Activated CD8-positive, alpha-beta T cell treated with anti-CD3 and anti-CD28 coated beads for 36 hours (primary cell): Measurements from ENCODE around the gene PRKG2. TPM values are rescaled to one million over a fixed set of nuclear protein-coding genes. Genes with fewer than 3 reads are reported as not detected.
A peak's percentile ranks its signal among the peaks of the same experiment; 100 is the strongest.

Experiments
- ATAC-seq: fragments of 200-7000 bp; cut with Tn5 transposase; one replicate; pipeline ENCODE4 v1.10.0; 2021; ENCODE audit warnings: mild to moderate bottlenecking, moderate library complexity
- CTCF ChIA-PET: fragments of 350-600 bp; sonication (Branson Sonifier 250); formaldehyde crosslinking; loops from one replicate; lab custom pipeline; 2021; ENCODE audit warnings: antibody characterized with exemption; lab: Charles Lee
- POLR2A ChIA-PET: fragments of 350-600 bp; sonication (Branson Sonifier 250); formaldehyde crosslinking; loops from one replicate; lab custom pipeline; 2021; ENCODE audit warnings: antibody characterized with exemption; lab: Charles Lee
- DNase-seq: peaks from one replicate; pipeline ENCODE4 v3.0.0-alpha.2; 2020
- H3K27ac Mint-ChIP-seq: one replicate; pipeline ENCODE4 v1.8.0; 2021; ENCODE audit warnings: mild to moderate bottlenecking, mixed read lengths
- H3K27me3 Mint-ChIP-seq: one replicate; pipeline ENCODE4 v1.8.0; 2021; ENCODE audit warnings: mixed read lengths
- H3K36me3 Mint-ChIP-seq: one replicate; pipeline ENCODE4 v1.8.0; 2021; ENCODE audit warnings: low read depth, mixed read lengths
- H3K4me1 Mint-ChIP-seq: one replicate; pipeline ENCODE4 v1.8.0; 2021; ENCODE audit warnings: low read depth, mixed read lengths
- H3K4me3 Mint-ChIP-seq: one replicate; pipeline ENCODE4 v1.8.0; 2021; ENCODE audit warnings: mild to moderate bottlenecking, moderate library complexity, mixed read lengths
- H3K9me3 Mint-ChIP-seq: one replicate; pipeline ENCODE4 v1.8.0; 2021; ENCODE audit warnings: mixed read lengths
- CTCF ChIP-seq: fragments of 200-600 bp; IDR thresholded peaks from one replicate; pipeline ENCODE4 v1.8.0; 2022; ENCODE audit warnings: antibody characterized with exemption, mild to moderate bottlenecking
- intact Hi-C: fragments of 100-400 bp; cut with micrococcal nuclease; formaldehyde crosslinking; loops from one replicate; pipeline ENCODE4 v1.10.0; 2022
- total RNA-seq, 2 experiments: library from RNA; stranded (reverse); gene quantifications; one replicate each; pipeline ENCODE4 v1.2.3, GENCODE V29; 2021

Gene PRKG2
- total RNA-seq, 2 experiments from 2014 or later: 0.54 to 0.63 TPM

- ChIA-PET POLR2A (no interaction called here), CTCF (interaction anchor here (1.3 kb wide), 1 partner anchor 12 kb away, joined by 4 read pairs; no protein-coding TSS in a partner anchor)
- H3K27me3 Mint-ChIP-seq: peaks cover 7% of the 10 kb centered on the region
- DNase-seq (no peak), ATAC-seq (no peak)
- no peak overlapping the region for H3K4me3 Mint-ChIP-seq
- H3K9me3 Mint-ChIP-seq: peaks cover 3% of the 10 kb centered on the region
- H3K4me1 Mint-ChIP-seq: no peaks in the 10 kb centered on the region
- H3K36me3 Mint-ChIP-seq: no peaks in the 10 kb centered on the region
- H3K27ac Mint-ChIP-seq: no peak overlapping the region
- intact Hi-C loops: no loop called here
- TF ChIP-seq CTCF: no peak
These were observed 133.9 kb downstream of the PRKG2 start for GRCh38 chr4:81081156-81081555.

DNA sequence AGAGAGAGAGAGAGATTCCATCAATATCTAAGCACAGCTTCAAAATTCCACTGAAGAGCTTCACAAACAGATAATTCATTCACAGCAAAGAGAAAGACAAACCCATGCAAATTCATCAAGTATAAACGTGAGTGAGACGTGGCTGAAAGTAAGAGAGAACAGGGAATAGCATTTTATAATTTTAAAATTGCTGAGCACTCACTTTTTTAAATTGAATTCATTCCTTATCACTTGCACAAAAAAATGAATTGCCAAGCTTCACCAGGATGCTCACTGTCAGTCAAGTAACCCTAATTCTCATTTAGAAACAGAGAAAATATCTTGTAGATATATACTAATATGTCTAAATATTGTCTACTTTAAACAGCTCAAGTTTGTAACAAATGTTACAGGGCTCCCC is 144.0 kb downstream of the PRKG2 start:
- TF ChIP-seq CTCF: no peak
- H3K27me3 Mint-ChIP-seq: peaks cover 16% of the 10 kb centered on the region
- H3K27ac Mint-ChIP-seq: no peak overlapping the region
- CTCF ChIA-PET: interaction anchor here (0.7 to 3.8 kb wide), 15 partner anchors 14 to 708 kb away, joined by 3 to 56 read pairs (median 7); no protein-coding TSS in a partner anchor
- no peak overlapping the region for H3K4me3 Mint-ChIP-seq
- H3K36me3 Mint-ChIP-seq: no peaks in the 10 kb centered on the region
- intact Hi-C loops: no loop called here
- ATAC-seq (no peak), DNase-seq (no peak)
- no peaks in the 10 kb centered on the region for H3K4me1 Mint-ChIP-seq
- POLR2A ChIA-PET: no interaction called here
- no peaks in the 10 kb centered on the region for H3K9me3 Mint-ChIP-seq

GRCh38 chr4:81069706-81070331 is 145.2 kb downstream of the PRKG2 start:
- Mint-ChIP-seq H3K27ac (no peak overlapping the region), H3K9me3 (no peaks in the 10 kb centered on the region), H3K4me1 (no peaks in the 10 kb centered on the region), H3K4me3 (no peak overlapping the region), H3K36me3 (no peaks in the 10 kb centered on the region), H3K27me3 (peaks cover 14% of the 10 kb centered on the region)
- intact Hi-C loops: loop anchor here (1.0 kb wide), 1 partner anchor 281 kb away; no protein-coding TSS in a partner anchor
- DNase-seq: peak; percentile 75
- TF ChIP-seq CTCF: peak; percentile 85
- ChIA-PET POLR2A (interaction anchor here (0.6 kb wide), 1 partner anchor 74 kb away, joined by 3 read pairs; no protein-coding TSS in a partner anchor), CTCF (interaction anchor here (0.6 to 3.8 kb wide), 33 partner anchors 9 to 716 kb away, joined by 3 to 56 read pairs (median 4); partner anchors contain the start of gene BMP3)
- ATAC-seq: peak; percentile 74

- no peak for ATAC-seq
- POLR2A ChIA-PET: no interaction called here
- CTCF ChIA-PET: interaction anchor here (0.5 to 0.8 kb wide), 2 partner anchors 9 to 89 kb away, joined by 3 read pairs; no protein-coding TSS in a partner anchor
- no peak overlapping the region for H3K4me3 Mint-ChIP-seq
- intact Hi-C loops: no loop called here
- no peaks in the 10 kb centered on the region for H3K36me3 Mint-ChIP-seq
- no peaks in the 10 kb centered on the region for H3K4me1 Mint-ChIP-seq
- DNase-seq: no peak
- H3K27me3 Mint-ChIP-seq: peaks cover 19% of the 10 kb centered on the region
- H3K9me3 Mint-ChIP-seq: no peaks in the 10 kb centered on the region
- no peak overlapping the region for H3K27ac Mint-ChIP-seq
- no peak for TF ChIP-seq CTCF
These were observed 149.6 kb downstream of the PRKG2 start for GRCh38 chr4:81065446-81065845.

DNA sequence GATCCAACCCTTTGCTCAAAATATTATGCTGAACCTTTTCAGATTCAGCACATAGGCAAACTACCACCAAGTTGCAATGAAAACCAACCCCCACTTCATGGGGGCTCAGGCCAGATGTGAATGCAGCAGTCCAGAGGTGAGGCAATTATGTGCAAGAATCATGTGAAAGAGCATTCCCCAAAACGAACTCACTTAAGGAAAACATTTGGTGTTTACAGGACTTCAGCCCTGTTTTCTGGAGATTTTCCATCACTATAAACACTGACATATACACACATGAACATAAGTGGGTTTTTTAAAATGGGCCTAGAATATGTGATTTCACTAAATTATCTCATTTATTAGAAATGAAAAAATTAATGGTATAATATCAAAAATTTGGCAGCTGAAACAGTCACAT is 153.0 kb downstream of the PRKG2 start:
- no peaks in the 10 kb centered on the region for H3K36me3 Mint-ChIP-seq
- no peak for TF ChIP-seq CTCF
- no peak overlapping the region for H3K27ac Mint-ChIP-seq
- CTCF ChIA-PET: no interaction called here
- no peak for DNase-seq
- POLR2A ChIA-PET: no interaction called here
- ATAC-seq: no peak
- intact Hi-C loops: no loop called here
- no peaks in the 10 kb centered on the region for H3K4me1 Mint-ChIP-seq
- no peaks in the 10 kb centered on the region for H3K9me3 Mint-ChIP-seq
- H3K4me3 Mint-ChIP-seq: no peak overlapping the region
- H3K27me3 Mint-ChIP-seq: peaks cover 20% of the 10 kb centered on the region
